Measurements from ENCODE around the gene DNM3. TPM values are rescaled to one million over a fixed set of nuclear protein-coding genes. Genes with fewer than 3 reads are reported as not detected.

Gene DNM3
- total RNA-seq, 1 experiment from 2014 or later = 2.7 TPM

DNA sequence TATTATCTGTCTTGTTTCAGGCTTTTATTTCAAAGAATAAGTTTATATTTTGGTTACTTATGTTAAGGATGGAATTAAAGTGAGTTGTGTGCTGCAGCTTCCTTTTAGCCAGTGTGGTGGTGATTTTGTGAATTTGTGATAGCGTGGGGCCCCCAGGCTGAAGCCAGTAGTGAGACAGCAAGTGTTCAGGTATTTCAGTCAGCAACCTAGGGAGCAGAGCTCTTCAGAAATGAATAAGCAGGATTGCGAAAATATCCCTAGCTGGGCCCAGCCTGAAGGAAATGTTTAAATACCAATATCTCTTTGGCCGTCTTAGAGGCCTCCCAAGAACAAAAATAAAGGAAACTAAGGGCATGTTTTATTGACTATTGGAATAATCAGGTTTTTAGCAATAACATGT lies 428.3 kb downstream of the DNM3 start:
- Histone ChIP-seq H3K23me2 (ENCODE audit: insufficient read length, low read depth, low read length, poor library complexity, severe bottlenecking) (no peaks in the 10 kb centered on the region), H2AK5ac (ENCODE audit: insufficient read length, low read length) (no peak overlapping the region), H3T11ph (ENCODE audit: low read length) (no peak overlapping the region), H3K4me2 (ENCODE audit: insufficient read depth, insufficient read length, low read length) (no peak overlapping the region), H3K18ac (ENCODE audit: insufficient read length, low read depth, low read length) (no peak overlapping the region), H2BK120ac (ENCODE audit: low read depth, low read length, poor library complexity, severe bottlenecking) (no peak overlapping the region), H2BK20ac (ENCODE audit: low read depth, low read length, poor library complexity, severe bottlenecking) (no peak overlapping the region), H4K8ac (replicated peaks; ENCODE audit: insufficient read length, low read depth, low read length) (no peak overlapping the region), H4K91ac (ENCODE audit: insufficient read length, low read depth, low read length) (no peak overlapping the region), H3K4ac (ENCODE audit: low read depth, low read length) (no peak overlapping the region), H4K20me1 (ENCODE audit: control insufficient read depth, insufficient read depth, insufficient read length) (no peaks in the 10 kb centered on the region), H2BK5ac (ENCODE audit: insufficient read length, low read length) (no peak overlapping the region), H3K79me2 (ENCODE audit: insufficient read depth, low read length) (no peaks in the 10 kb centered on the region), H3K9ac (ENCODE audit: extremely low read depth, insufficient read length, low read length) (no peak overlapping the region), H3K27me3 (ENCODE audit: insufficient read depth, low read length) (no peaks in the 10 kb centered on the region), H2BK12ac (ENCODE audit: insufficient read length, low read depth, low read length) (no peak overlapping the region), H3K56ac (ENCODE audit: insufficient read length, low read depth, low read length) (no peak overlapping the region), H3K79me1 (ENCODE audit: insufficient read depth, low read depth, low read length, poor library complexity, severe bottlenecking) (no peaks in the 10 kb centered on the region), H2AFZ (ENCODE audit: low read length) (no peak overlapping the region), H3K23ac (ENCODE audit: insufficient read length, low read depth, low read length) (no peak overlapping the region), H3K4me1 (ENCODE audit: insufficient read depth, low read length) (no peaks in the 10 kb centered on the region), H4K5ac (ENCODE audit: insufficient read length, low read depth, low read length) (no peak overlapping the region), H3K27ac (ENCODE audit: insufficient read length, low read depth, low read length) (no peak overlapping the region), H3K14ac (ENCODE audit: insufficient read depth, low read length) (no peak overlapping the region), H3K9me3 (ENCODE audit: control insufficient read depth, low read depth, low read length) (no peaks in the 10 kb centered on the region), H2BK15ac (ENCODE audit: low read depth, low read length) (no peak overlapping the region)
- peak overlapping the region in 2 of 3 experiments; percentile 78 to 91; a peak in 3 of 7 replicates for H3K27ac Mint-ChIP-seq
- WGBS (ENCODE audit: extremely low coverage, insufficient read length, low lambda C conversion rate) = no CpG with 5 or more reads among the region's 3 CpGs
- H3K27me3 Mint-ChIP-seq (ENCODE audit: low read depth) = no peaks in the 10 kb centered on the region
- no peak overlapping the region for H3K4me3 Mint-ChIP-seq
- no peak for TF ChIP-seq CTCF (conservative IDR thresholded peaks at IDR 0.05)
- H3K36me3 Mint-ChIP-seq (ENCODE audit: insufficient read depth in 1 of 3, low read depth in 3 of 3) = no peaks in the 10 kb centered on the region
- DNase-seq = no peak
- H3K4me1 Mint-ChIP-seq = peaks cover 10 to 16% of the 10 kb centered on the region in 2 experiments
- H3K9me3 Mint-ChIP-seq = no peaks in the 10 kb centered on the region
